CD4-positive, alpha-beta memory T cell (primary cell): ENCODE measurements around the gene IL24. TPM values are rescaled to one million over a fixed set of nuclear protein-coding genes. Genes with fewer than 3 reads are reported as not detected.
A peak's percentile ranks its signal among the peaks of the same experiment; 100 is the strongest.

ENCODE experiments used
- CTCF ChIA-PET: fragments of 350-600 bp; sonication (Branson Sonifier 250); formaldehyde crosslinking; loops from one replicate; lab custom pipeline; 2021; ENCODE audit warnings: inconsistent platforms; ENCODE audit not compliant: partially characterized antibody; lab: Charles Lee
- POLR2A ChIA-PET: fragments of 350-600 bp; sonication (Branson Sonifier 250); formaldehyde crosslinking; loops from one replicate; lab custom pipeline; 2021; ENCODE audit not compliant: partially characterized antibody; lab: Charles Lee
- DNase-seq, 5 donors: peaks; one replicate each; pipeline versions ENCODE4 v3.0.0 to v3.0.0-alpha.2; 2020 to 2022; ENCODE audit warnings: mixed read lengths in 1 of 5
- H3K27ac ChIP-seq: one replicate; pipeline ENCODE4 v1.7.0; 2013; ENCODE audit warnings: low read depth, low read length
- H3K27me3 ChIP-seq: 2 replicates; pipeline ENCODE4 v1.7.0; 2013; ENCODE audit warnings: mild to moderate bottlenecking, low read length, moderate library complexity; ENCODE audit not compliant: insufficient read depth
- H3K36me3 ChIP-seq: 2 replicates; pipeline ENCODE4 v1.7.0; 2013; ENCODE audit warnings: mild to moderate bottlenecking, low read length, moderate library complexity; ENCODE audit not compliant: insufficient read depth
- H3K4me1 ChIP-seq: 2 replicates; pipeline ENCODE4 v1.7.0; 2013; ENCODE audit warnings: mild to moderate bottlenecking, low read length, moderate library complexity; ENCODE audit not compliant: insufficient read depth
- H3K4me3 ChIP-seq, 2 donors: one replicate each; pipeline ENCODE4 v1.7.0; 2013; ENCODE audit warnings: low read length in 2 of 2, mild to moderate bottlenecking in 1 of 2
- H3K9me3 ChIP-seq, 2 donors: one replicate each; pipeline ENCODE4 v1.7.0; 2013; ENCODE audit warnings: low read length in 2 of 2, control low read depth in 1 of 2; ENCODE audit not compliant: control insufficient read depth in 1 of 2
- H3K27ac Mint-ChIP-seq, 7 donors: one replicate each; pipeline ENCODE4 v1.8.0; 2020 to 2021; ENCODE audit warnings: mixed read lengths in 7 of 7, mild to moderate bottlenecking in 6 of 7, inconsistent platforms in 3 of 7, moderate library complexity in 3 of 7
- H3K27me3 Mint-ChIP-seq, 2 donors: one replicate each; pipeline ENCODE4 v1.8.0; 2020 to 2021; ENCODE audit warnings: mixed read lengths in 2 of 2
- H3K36me3 Mint-ChIP-seq, 2 donors: one replicate each; pipeline ENCODE4 v1.8.0; 2020 to 2021; ENCODE audit warnings: mixed read lengths in 2 of 2, inconsistent platforms in 1 of 2, mild to moderate bottlenecking in 1 of 2
- H3K4me1 Mint-ChIP-seq, 4 donors: one replicate each; pipeline ENCODE4 v1.8.0; 2020 to 2021; ENCODE audit warnings: mixed read lengths in 4 of 4, mild to moderate bottlenecking in 1 of 4
- H3K4me3 Mint-ChIP-seq, 8 donors: one replicate each; pipeline ENCODE4 v1.8.0; 2020 to 2021; ENCODE audit warnings: mixed read lengths in 8 of 8, mild to moderate bottlenecking in 7 of 8, moderate library complexity in 6 of 8, inconsistent platforms in 3 of 8
- H3K9me3 Mint-ChIP-seq, 8 donors: one replicate each; pipeline ENCODE4 v1.8.0; 2020 to 2021; ENCODE audit warnings: mixed read lengths in 8 of 8, mild to moderate bottlenecking in 5 of 8, inconsistent platforms in 3 of 8, moderate library complexity in 1 of 8
- intact Hi-C: fragments of 100-400 bp; cut with micrococcal nuclease; formaldehyde crosslinking; loops from one replicate; pipeline ENCODE4 v1.15.1; 2023
- polyA plus RNA-seq, 2 donors: library from polyadenylated mRNA; unstranded; fragments of 300-500 nt; fragmentation: Illumina TruSeq; gene quantifications; one replicate each; pipeline ENCODE4 v1.2.3, GENCODE V29; 2021
- total RNA-seq, 2 experiments: library from RNA; stranded (reverse); gene quantifications; one replicate each; pipeline ENCODE4 v1.2.3, GENCODE V29; 2021

Gene IL24
- total and polyA plus RNA-seq, 4 experiments from 2014 or later: 20.3 to 29.6 TPM; not detected in 2

DNA sequence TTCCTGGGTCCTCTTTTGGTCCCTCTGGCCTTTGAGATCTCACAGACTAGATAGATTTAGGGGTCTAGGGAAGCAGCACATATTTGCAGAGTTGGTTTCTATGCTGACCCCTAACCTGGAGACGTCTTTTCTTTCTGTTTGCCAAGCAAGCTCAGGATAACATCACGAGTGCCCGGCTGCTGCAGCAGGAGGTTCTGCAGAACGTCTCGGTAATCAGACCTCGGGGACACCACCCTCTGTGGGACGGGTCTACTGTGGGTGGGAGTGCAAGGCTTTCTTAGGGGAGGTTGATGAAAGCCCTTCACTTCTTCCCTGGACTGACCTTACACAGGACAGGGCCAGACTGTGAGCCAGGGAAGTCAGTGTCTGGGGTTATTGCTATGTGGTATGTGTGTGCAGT lies 2.9 kb downstream of the IL24 start:
- ChIA-PET CTCF (interaction anchor here (0.8 to 5.2 kb wide), 8 partner anchors 9 to 165 kb away, joined by 3 to 30 read pairs (median 4); no protein-coding TSS in a partner anchor), POLR2A (interaction anchor here (0.7 to 11.6 kb wide), 18 partner anchors 9 to 166 kb away, joined by 3 to 211 read pairs (median 5); partner anchors contain the start of genes FCMR and IL20)
- intact Hi-C loops: no loop called here
- H3K27me3 Mint-ChIP-seq: no peaks in the 10 kb centered on the region
- peak overlapping the region in 5 of 7 donors; percentile 2 to 91 (median 35) for H3K27ac Mint-ChIP-seq
- H3K36me3 Mint-ChIP-seq: peaks cover 35 to 36% of the 10 kb centered on the region in 2 donors
- peaks cover 23% of the 10 kb centered on the region for H3K36me3 ChIP-seq
- peaks cover 8% of the 10 kb centered on the region for H3K4me1 ChIP-seq
- H3K9me3 ChIP-seq: no peaks in the 10 kb centered on the region
- H3K27me3 ChIP-seq: no peaks in the 10 kb centered on the region
- H3K4me3 ChIP-seq: no peak overlapping the region
- H3K9me3 Mint-ChIP-seq: peaks cover 0 to 5% (median 0%) of the 10 kb centered on the region in 8 donors
- no peak for DNase-seq
- H3K27ac ChIP-seq: no peak overlapping the region
- H3K4me1 Mint-ChIP-seq: peaks cover 16 to 45% (median 24%) of the 10 kb centered on the region in 4 donors
- no peak overlapping the region for H3K4me3 Mint-ChIP-seq

DNA sequence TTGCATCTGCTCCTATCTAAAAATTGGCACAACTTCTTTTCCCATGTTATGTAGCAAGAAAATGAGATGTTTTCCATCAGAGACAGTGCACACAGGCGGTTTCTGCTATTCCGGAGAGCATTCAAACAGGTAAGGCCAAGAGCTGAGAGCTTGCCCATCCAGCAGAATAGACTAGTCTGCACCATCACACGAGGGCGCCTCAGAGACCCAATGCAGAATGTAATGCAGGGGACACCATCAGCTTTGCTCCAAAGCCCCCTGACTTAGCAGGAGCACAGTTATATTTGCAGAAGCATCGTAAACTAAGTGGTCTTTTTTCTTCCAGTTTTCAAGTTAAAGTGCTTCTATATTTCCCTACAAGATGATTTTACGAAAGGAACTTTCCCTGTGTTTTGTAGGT lies 4.7 kb downstream of the IL24 start:
- Mint-ChIP-seq H3K4me3 (no peak overlapping the region), H3K36me3 (peaks cover 47 to 51% of the 10 kb centered on the region in 2 donors), H3K9me3 (peaks cover 0 to 3% (median 0%) of the 10 kb centered on the region in 8 donors), H3K27me3 (no peaks in the 10 kb centered on the region), H3K4me1 (peaks cover 32 to 63% (median 41%) of the 10 kb centered on the region in 4 donors), H3K27ac (peak overlapping the region in 2 of 7 donors; percentile 6 to 53)
- ChIA-PET POLR2A (interaction anchor here (2.4 to 11.6 kb wide), 5 partner anchors 7 to 24 kb away, joined by 10 to 211 read pairs (median 37); partner anchors contain the start of gene FCMR), CTCF (interaction anchor here (1.8 to 5.2 kb wide), 2 partner anchors 10 to 32 kb away, joined by 6 to 30 read pairs; no protein-coding TSS in a partner anchor)
- intact Hi-C loops: no loop called here
- Histone ChIP-seq H3K27ac (no peak overlapping the region), H3K4me1 (peaks cover 25% of the 10 kb centered on the region), H3K27me3 (no peaks in the 10 kb centered on the region), H3K36me3 (peaks cover 26% of the 10 kb centered on the region), H3K4me3 (no peak overlapping the region), H3K9me3 (no peaks in the 10 kb centered on the region)
- no peak for DNase-seq

GRCh38 chr1:206902702-206903101 lies 5.5 kb downstream of the IL24 start:
- intact Hi-C loops: no loop called here
- Histone ChIP-seq H3K27me3 (no peaks in the 10 kb centered on the region), H3K4me3 (no peak overlapping the region), H3K27ac (no peak overlapping the region), H3K4me1 (peaks cover 33% of the 10 kb centered on the region), H3K9me3 (no peaks in the 10 kb centered on the region), H3K36me3 (peaks cover 33% of the 10 kb centered on the region)
- CTCF ChIA-PET: interaction anchor here (0.6 to 5.2 kb wide), 3 partner anchors 9 to 31 kb away, joined by 4 to 30 read pairs (median 6); no protein-coding TSS in a partner anchor
- no peaks in the 10 kb centered on the region for H3K27me3 Mint-ChIP-seq
- peak overlapping the region; percentile 25 to 80 (median 61) for H3K27ac Mint-ChIP-seq
- no peak overlapping the region for H3K4me3 Mint-ChIP-seq
- H3K36me3 Mint-ChIP-seq: peaks cover 47 to 52% of the 10 kb centered on the region in 2 donors
- peaks cover 0 to 3% (median 0%) of the 10 kb centered on the region in 8 donors for H3K9me3 Mint-ChIP-seq
- H3K4me1 Mint-ChIP-seq: peaks cover 35 to 66% (median 44%) of the 10 kb centered on the region in 4 donors
- no peak for DNase-seq
- POLR2A ChIA-PET: interaction anchor here (1.1 to 11.6 kb wide), 7 partner anchors 10 to 158 kb away, joined by 3 to 211 read pairs (median 8); partner anchors contain the start of gene FCMR

DNA sequence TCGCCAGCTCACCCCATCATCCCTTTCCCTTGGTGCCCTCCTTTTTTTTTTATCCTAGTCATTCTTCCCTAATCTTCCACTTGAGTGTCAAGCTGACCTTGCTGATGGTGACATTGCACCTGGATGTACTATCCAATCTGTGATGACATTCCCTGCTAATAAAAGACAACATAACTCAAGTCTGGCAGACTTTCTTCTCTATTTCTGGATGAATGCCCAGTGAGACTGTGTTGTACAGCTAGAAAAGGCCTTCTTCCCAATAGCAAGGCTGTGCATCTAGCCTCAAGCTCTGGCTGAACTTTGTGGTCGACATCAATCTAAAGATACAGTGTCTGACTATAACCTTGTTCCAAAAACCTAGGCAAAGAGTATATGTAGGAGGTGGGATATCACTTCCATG lies 6.4 kb downstream of the IL24 start:
- Mint-ChIP-seq H3K27ac (peak overlapping the region; percentile 0 to 85 (median 52)), H3K36me3 (peaks cover 55 to 60% of the 10 kb centered on the region in 2 donors), H3K9me3 (peaks cover 0 to 3% (median 0%) of the 10 kb centered on the region in 8 donors), H3K4me1 (peaks cover 42 to 75% (median 52%) of the 10 kb centered on the region in 4 donors), H3K4me3 (no peak overlapping the region), H3K27me3 (no peaks in the 10 kb centered on the region)
- no peak overlapping the region for H3K27ac ChIP-seq
- H3K27me3 ChIP-seq: no peaks in the 10 kb centered on the region
- peaks cover 42% of the 10 kb centered on the region for H3K4me1 ChIP-seq
- H3K9me3 ChIP-seq: no peaks in the 10 kb centered on the region
- intact Hi-C loops: no loop called here
- no peak overlapping the region for H3K4me3 ChIP-seq
- ChIA-PET CTCF (interaction anchor here (5.2 kb wide), 1 partner anchor 8 kb away, joined by 30 read pairs; no protein-coding TSS in a partner anchor), POLR2A (interaction anchor here (1.1 to 11.6 kb wide), 7 partner anchors 9 to 159 kb away, joined by 3 to 211 read pairs (median 8); partner anchors contain the start of gene FCMR)
- H3K36me3 ChIP-seq: peaks cover 36% of the 10 kb centered on the region
- no peak for DNase-seq

DNA sequence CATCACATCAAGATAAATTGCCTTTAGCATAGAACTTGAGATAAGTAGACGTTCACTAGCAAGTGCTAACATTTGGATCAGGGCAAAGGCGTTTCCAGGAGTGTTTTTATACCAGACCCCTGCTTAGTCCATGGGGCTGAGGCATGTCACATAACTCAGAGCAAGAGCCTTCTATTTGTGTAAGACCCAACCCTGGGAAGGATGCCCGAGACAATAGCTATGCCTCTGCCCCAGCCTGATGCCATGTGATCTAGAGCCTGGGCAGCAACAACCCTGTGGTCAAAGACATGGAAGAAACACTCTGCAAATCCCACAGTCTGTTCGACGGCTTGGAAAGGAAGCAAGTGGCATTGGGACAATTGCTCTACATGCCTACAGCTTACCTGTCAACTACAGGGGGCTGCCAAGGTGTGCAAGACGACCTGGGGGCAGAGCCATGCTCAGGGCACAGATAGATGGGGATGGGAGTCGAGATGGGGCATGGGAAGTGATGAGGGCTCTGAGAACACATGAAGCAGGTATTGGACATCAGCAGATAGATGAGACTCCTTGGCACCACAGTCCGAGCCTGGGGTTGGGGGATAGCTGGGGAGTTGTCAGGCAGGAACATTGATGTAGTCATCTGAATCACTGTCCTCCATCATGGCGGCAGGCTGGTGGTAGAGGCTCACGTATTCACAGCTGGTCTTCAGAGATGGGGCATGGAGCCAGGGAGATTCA lies 7.3 kb downstream of the IL24 start:
- Histone ChIP-seq H3K36me3 (peaks cover 36% of the 10 kb centered on the region), H3K4me3 (no peak overlapping the region), H3K27ac (peak overlapping the region; percentile 31), H3K27me3 (no peaks in the 10 kb centered on the region), H3K4me1 (peaks cover 51% of the 10 kb centered on the region), H3K9me3 (no peaks in the 10 kb centered on the region)
- peaks cover 46 to 76% (median 56%) of the 10 kb centered on the region in 4 donors for H3K4me1 Mint-ChIP-seq
- peaks cover 58 to 64% of the 10 kb centered on the region in 2 donors for H3K36me3 Mint-ChIP-seq
- H3K4me3 Mint-ChIP-seq: peak overlapping the region in 7 of 8 donors; percentile 21 to 79 (median 59)
- H3K27ac Mint-ChIP-seq: peak overlapping the region in 6 of 7 donors; percentile 64 to 93 (median 84)
- H3K27me3 Mint-ChIP-seq: no peaks in the 10 kb centered on the region
- no peak for DNase-seq
- POLR2A ChIA-PET: interaction anchor here (0.7 to 11.6 kb wide), 11 partner anchors 8 to 169 kb away, joined by 3 to 211 read pairs (median 12); partner anchors contain the start of genes FCMR and IL24
- CTCF ChIA-PET: interaction anchor here (0.7 to 6.0 kb wide), 7 partner anchors 8 to 179 kb away, joined by 3 to 66 read pairs (median 4); no protein-coding TSS in a partner anchor
- H3K9me3 Mint-ChIP-seq: peaks cover 0 to 3% (median 0%) of the 10 kb centered on the region in 8 donors
- intact Hi-C loops: no loop called here

GRCh38 chr1:206905295-206906164 lies 8.3 kb downstream of the IL24 start:
- Mint-ChIP-seq H3K9me3 (peaks cover 0 to 3% (median 0%) of the 10 kb centered on the region in 8 donors), H3K4me3 (peak overlapping the region; percentile 49 to 80 (median 69)), H3K36me3 (peaks cover 60 to 66% of the 10 kb centered on the region in 2 donors), H3K4me1 (peaks cover 45 to 78% (median 60%) of the 10 kb centered on the region in 4 donors), H3K27me3 (no peaks in the 10 kb centered on the region), H3K27ac (peak overlapping the region; percentile 67 to 95 (median 85))
- Histone ChIP-seq H3K36me3 (peaks cover 42% of the 10 kb centered on the region), H3K4me3 (no peak overlapping the region), H3K9me3 (no peaks in the 10 kb centered on the region), H3K27me3 (no peaks in the 10 kb centered on the region), H3K4me1 (peaks cover 60% of the 10 kb centered on the region), H3K27ac (peak overlapping the region; percentile 31)
- no peak for DNase-seq
- intact Hi-C loops: no loop called here
- CTCF ChIA-PET: interaction anchor here (0.8 to 6.0 kb wide), 18 partner anchors 10 to 270 kb away, joined by 3 to 66 read pairs (median 4); partner anchors contain the start of genes DYRK3, FCMR and IL20
- POLR2A ChIA-PET: interaction anchor here (0.7 to 11.6 kb wide), 16 partner anchors 9 to 170 kb away, joined by 3 to 211 read pairs (median 6); partner anchors contain the start of genes FCMR and IL24
